ENCODE results near the gene MRPL4. TPM values are rescaled to one million over a fixed set of nuclear protein-coding genes. Genes with fewer than 3 reads are reported as not detected.
A peak's percentile ranks its signal among the peaks of the same experiment; 100 is the strongest.

The MRPL4 gene
- total RNA-seq, 1 experiment from 2014 or later, result 85.9 TPM

DNA sequence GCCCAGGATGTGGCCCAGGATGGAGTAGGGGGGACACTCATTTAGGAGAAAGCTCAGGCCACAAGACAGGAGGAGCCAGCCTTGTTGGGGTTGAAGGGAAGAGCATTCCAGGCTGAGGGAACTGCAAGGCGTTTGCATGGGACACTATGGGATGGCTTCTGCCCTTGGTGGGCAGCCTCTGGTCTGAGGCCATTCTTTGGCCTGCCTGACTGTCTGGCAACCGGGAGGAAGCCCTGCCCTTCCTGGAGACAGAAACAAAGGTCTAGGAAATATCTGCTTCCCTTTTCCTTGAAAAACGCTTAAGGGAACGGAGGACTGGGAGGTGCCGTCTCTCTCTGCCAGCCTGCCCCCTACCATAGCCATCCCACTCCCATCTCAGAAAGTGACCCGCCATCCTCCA, 16.1 kb downstream of the MRPL4 start:
- no peaks in the 10 kb centered on the region for H3K27me3 Mint-ChIP-seq (ENCODE audit: insufficient read depth, unreplicated experiment)
- H3K9me3 Mint-ChIP-seq (ENCODE audit: unreplicated experiment), result no peaks in the 10 kb centered on the region
- H3K27ac Mint-ChIP-seq (ENCODE audit: unreplicated experiment), result no peak overlapping the region
- peaks cover 13% of the 10 kb centered on the region; the same call in 1 of the 2 replicates for H3K4me1 ChIP-seq
- no peaks in the 10 kb centered on the region for H3K9me3 ChIP-seq
- ChIA-PET CTCF (interaction anchor here (0.7 to 0.9 kb wide), 2 partner anchors 9 to 172 kb away, joined by 4 to 5 read pairs; no protein-coding TSS in a partner anchor), POLR2A (no interaction called here)
- peaks cover 6% of the 10 kb centered on the region for H3K36me3 Mint-ChIP-seq (ENCODE audit: insufficient read depth, unreplicated experiment)
- H3K4me3 ChIP-seq (ENCODE audit: low read depth, low read length), result no peak overlapping the region
- no peaks in the 10 kb centered on the region for H3K36me3 ChIP-seq (ENCODE audit: control insufficient read depth, insufficient read depth, low read length)
- no peak for DNase-seq
- H3K27me3 ChIP-seq (replicated peaks; ENCODE audit: control insufficient read depth, insufficient read depth, low read length), result no peaks in the 10 kb centered on the region
- no peaks in the 10 kb centered on the region for H3K4me1 Mint-ChIP-seq (ENCODE audit: low read depth, unreplicated experiment)
- no peak overlapping the region for H3K4me3 Mint-ChIP-seq (ENCODE audit: unreplicated experiment)
- no TSS peak for BruUV-seq (replicated peaks)
- intact Hi-C loops (cut with micrococcal nuclease; ENCODE audit: unreplicated experiment), result loop anchor here (2.0 kb wide), 2 partner anchors 65 to 113 kb away; partner anchors contain the start of genes RAVER1 and TYK2
- TF ChIP-seq CTCF (IDR thresholded peaks at IDR 0.05; ENCODE audit: insufficient read depth in 1 of 2, low read depth in 1 of 2, low read length in 1 of 2, severe bottlenecking in 1 of 2, unreplicated experiment in 1 of 2), result no peak

DNA sequence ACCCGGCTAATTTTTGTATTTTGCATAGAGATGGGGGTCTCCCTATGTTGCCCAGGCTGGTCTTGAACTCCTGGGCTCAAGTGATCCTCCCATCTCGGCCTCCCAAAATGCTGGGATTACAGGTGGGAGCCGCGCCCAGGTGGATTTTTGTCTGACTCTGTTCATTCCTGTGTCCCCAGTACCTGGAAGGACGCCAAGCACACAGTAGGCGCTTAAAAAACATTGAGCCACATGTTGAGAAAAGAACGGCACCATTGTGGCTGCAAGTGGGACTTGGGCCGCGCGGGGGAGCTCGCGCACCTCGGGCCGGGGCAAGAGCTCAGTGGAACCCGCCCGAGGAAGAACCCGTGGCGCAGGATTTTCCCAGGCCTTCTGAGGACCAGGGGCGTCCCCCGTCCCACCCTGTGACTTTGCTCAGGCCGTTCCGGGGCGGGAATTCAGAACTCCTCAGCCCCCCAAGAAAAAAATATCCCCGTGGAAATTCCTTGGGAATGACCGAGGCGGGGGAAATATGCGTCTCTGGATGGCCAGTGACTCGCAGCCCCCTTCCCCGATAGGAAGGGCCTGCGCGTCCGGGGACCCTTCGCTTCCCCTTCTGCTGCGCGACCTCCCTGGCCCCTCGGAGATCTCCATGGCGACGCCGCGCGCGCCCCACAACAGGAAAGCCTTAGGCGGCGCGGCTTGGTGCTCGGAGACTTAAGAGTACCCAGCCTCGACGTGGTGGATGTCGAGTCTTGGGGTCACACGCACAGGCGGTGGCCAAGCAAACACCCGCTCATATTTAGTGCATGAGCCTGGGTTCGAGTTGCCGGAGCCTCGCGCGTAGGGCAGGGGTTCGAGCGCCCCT, 17.5 kb downstream of the MRPL4 start:
- CTCF ChIA-PET, result interaction anchor here (0.6 to 3.7 kb wide), 14 partner anchors 10 to 147 kb away, joined by 3 to 73 read pairs (median 6); partner anchors contain the start of genes ICAM4, ICAM5, RAVER1 and TYK2
- no peaks in the 10 kb centered on the region for H3K27me3 ChIP-seq (replicated peaks; ENCODE audit: control insufficient read depth, insufficient read depth, low read length)

More for the DNA sequence above, 17.5 kb downstream of the MRPL4 start:
- Mint-ChIP-seq H3K4me3 (ENCODE audit: unreplicated experiment) (peak overlapping the region; percentile 70), H3K27ac (ENCODE audit: unreplicated experiment) (peak overlapping the region; percentile 48), H3K27me3 (ENCODE audit: insufficient read depth, unreplicated experiment) (no peaks in the 10 kb centered on the region), H3K36me3 (ENCODE audit: insufficient read depth, unreplicated experiment) (peaks cover 8% of the 10 kb centered on the region), H3K4me1 (ENCODE audit: low read depth, unreplicated experiment) (peaks cover 6% of the 10 kb centered on the region), H3K9me3 (ENCODE audit: unreplicated experiment) (no peaks in the 10 kb centered on the region)
- POLR2A ChIA-PET, result interaction anchor here (0.5 to 1.0 kb wide), 7 partner anchors 10 to 119 kb away, joined by 3 to 6 read pairs (median 4); partner anchors contain the start of genes RAVER1 and S1PR2
- H3K36me3 ChIP-seq (ENCODE audit: control insufficient read depth, insufficient read depth, low read length), result no peaks in the 10 kb centered on the region
- intact Hi-C loops (cut with micrococcal nuclease; ENCODE audit: unreplicated experiment), result loop anchor here (1.0 to 2.0 kb wide), 4 partner anchors 17 to 120 kb away; partner anchors contain the start of genes ICAM4, RAVER1 and TYK2
- DNase-seq, result peak; percentile 82 to 92
- BruUV-seq (replicated peaks), result no TSS peak
- peak; percentile 87 to 89 for TF ChIP-seq CTCF (IDR thresholded peaks at IDR 0.05; ENCODE audit: insufficient read depth in 1 of 2, low read depth in 1 of 2, low read length in 1 of 2, severe bottlenecking in 1 of 2, unreplicated experiment in 1 of 2)
- H3K4me1 ChIP-seq, result peaks cover 13% of the 10 kb centered on the region; the same call in 1 of the 2 replicates
- H3K9me3 ChIP-seq, result no peaks in the 10 kb centered on the region
- peak overlapping the region; percentile 61 for H3K4me3 ChIP-seq (ENCODE audit: low read depth, low read length)
